Natural killer cell (primary cell): ENCODE results near the gene TTC38. TPM values are rescaled to one million over a fixed set of nuclear protein-coding genes. Genes with fewer than 3 reads are reported as not detected.

Source experiments
- ATAC-seq, 3 donors: fragments of 150-1000 bp in 2 of 3; fragments of 200-7000 bp in 1 of 3; cut with Tn5 transposase; 1 replicate in 1 of 3; 2 replicates in 2 of 3; pipeline ENCODE4 v1.10.0; 2021; ENCODE audit warnings: mild to moderate bottlenecking in 2 of 3, moderate library complexity in 2 of 3
- DNase-seq, 2 donors: peaks; one replicate each; pipeline versions ENCODE4 v3.0.0 to v3.0.0-alpha.2; 2013 to 2021; ENCODE audit warnings: mixed read lengths in 1 of 2
- H3K27ac ChIP-seq: one replicate; pipeline ENCODE4 v1.5.1; 2013; ENCODE audit warnings: mild to moderate bottlenecking, low read length
- H3K27me3 ChIP-seq: one replicate; pipeline ENCODE4 v1.6.1; 2013; ENCODE audit warnings: low read length; ENCODE audit not compliant: control insufficient read depth, insufficient read depth
- H3K36me3 ChIP-seq: one replicate; pipeline ENCODE4 v1.6.1; 2013; ENCODE audit warnings: low read length; ENCODE audit not compliant: control insufficient read depth, insufficient read depth
- H3K4me1 ChIP-seq: one replicate; pipeline ENCODE4 v1.6.1; 2013; ENCODE audit warnings: low read length; ENCODE audit not compliant: control insufficient read depth, insufficient read depth
- H3K4me3 ChIP-seq: one replicate; pipeline ENCODE4 v1.5.1; 2013; ENCODE audit warnings: low read length
- H3K9me3 ChIP-seq: one replicate; pipeline ENCODE4 v1.6.1; 2013; ENCODE audit warnings: low read length; ENCODE audit not compliant: control insufficient read depth, insufficient read depth
- H3K27ac Mint-ChIP-seq, 2 donors: one replicate each; pipeline ENCODE4 v1.8.0; 2022; ENCODE audit warnings: mild to moderate bottlenecking in 2 of 2, mixed read lengths in 2 of 2, moderate library complexity in 1 of 2
- H3K27me3 Mint-ChIP-seq, 2 donors: one replicate each; pipeline ENCODE4 v1.8.0; 2022; ENCODE audit warnings: low read depth in 2 of 2, mixed read lengths in 2 of 2
- H3K36me3 Mint-ChIP-seq: one replicate; pipeline ENCODE4 v1.8.0; 2022; ENCODE audit warnings: mixed read lengths
- H3K4me1 Mint-ChIP-seq, 2 donors: one replicate each; pipeline ENCODE4 v1.8.0; 2022; ENCODE audit warnings: mixed read lengths in 2 of 2
- H3K4me3 Mint-ChIP-seq: one replicate; pipeline ENCODE4 v1.8.0; 2022; ENCODE audit warnings: mild to moderate bottlenecking, moderate library complexity, mixed read lengths
- H3K9me3 Mint-ChIP-seq, 2 donors: one replicate each; pipeline ENCODE4 v1.8.0; 2022; ENCODE audit warnings: mixed read lengths in 2 of 2
- CTCF ChIP-seq: fragments of 200-600 bp; IDR thresholded peaks from one replicate; pipeline ENCODE4 v1.8.0; 2022; ENCODE audit warnings: antibody characterized with exemption
- WGBS: methylation state at CpG from one replicate; pipeline ENCODE4 v1.1.7; 2013; ENCODE audit warnings: missing lambda C conversion rate; ENCODE audit not compliant: insufficient coverage; 5-methylcytosine and 5-hydroxymethylcytosine counted together
- intact Hi-C: fragments of 100-400 bp; cut with micrococcal nuclease; formaldehyde crosslinking; loops from one replicate; pipeline ENCODE4 v1.14.2; 2022
- total RNA-seq, 4 donors: library from RNA; stranded (reverse); fragments of 120-200 nt in 1 of 4; gene quantifications; one replicate each; pipeline versions ENCODE4 v1.2.3 to v1.2.4, GENCODE V29; 2013 to 2022

TTC38 gene
- total RNA-seq, 3 donors from 2014 or later (not counting 1 experiment from before 2014, with no cell fraction given) = 251 to 313 (median 312) TPM

- H3K4me1 ChIP-seq = peaks cover 85% of the 10 kb centered on the region
Measured at GRCh38 chr22:46292173-46292572, 24.4 kb downstream of the TTC38 start.

GRCh38 chr22:46292732-46293131 is 24.9 kb downstream of the TTC38 start:
- no peak for DNase-seq
- Histone ChIP-seq H3K36me3 (peaks cover 33% of the 10 kb centered on the region), H3K9me3 (peaks cover 4% of the 10 kb centered on the region), H3K4me3 (no peak overlapping the region), H3K4me1 (peaks cover 83% of the 10 kb centered on the region), H3K27me3 (no peaks in the 10 kb centered on the region), H3K27ac (peak overlapping the region; percentile 97)
- no peaks in the 10 kb centered on the region for H3K9me3 Mint-ChIP-seq
- TF ChIP-seq CTCF = no peak
- peak overlapping the region; percentile 75 for H3K4me3 Mint-ChIP-seq
- WGBS = 79% methylated on average over 14 of the region's 14 CpGs
- H3K4me1 Mint-ChIP-seq = peaks cover 77 to 88% of the 10 kb centered on the region in 2 donors
- peak overlapping the region; percentile 99 for H3K27ac Mint-ChIP-seq
- H3K27me3 Mint-ChIP-seq = no peaks in the 10 kb centered on the region
- ATAC-seq = no peak
- intact Hi-C loops = loop anchor here (10.0 kb wide), 1 partner anchor 298 kb away; no protein-coding TSS in a partner anchor
- H3K36me3 Mint-ChIP-seq = no peaks in the 10 kb centered on the region

More at GRCh38 chr22:46292173-46292572, 24.4 kb downstream of the TTC38 start:
- Histone ChIP-seq H3K36me3 (peaks cover 39% of the 10 kb centered on the region), H3K27ac (peak overlapping the region; percentile 97), H3K27me3 (no peaks in the 10 kb centered on the region), H3K9me3 (peaks cover 4% of the 10 kb centered on the region), H3K4me3 (no peak overlapping the region)
- Mint-ChIP-seq H3K4me3 (peak overlapping the region; percentile 67), H3K27ac (peak overlapping the region; percentile 99), H3K36me3 (no peaks in the 10 kb centered on the region), H3K27me3 (no peaks in the 10 kb centered on the region), H3K4me1 (peaks cover 77 to 88% of the 10 kb centered on the region in 2 donors), H3K9me3 (no peaks in the 10 kb centered on the region)
- ATAC-seq (no peak), DNase-seq (no peak)
- intact Hi-C loops = loop anchor here (10.0 kb wide), 1 partner anchor 297 kb away; no protein-coding TSS in a partner anchor
- WGBS = 84% methylated on average over 3 of the region's 3 CpGs
- TF ChIP-seq CTCF = no peak

GRCh38 chr22:46293577-46294260 is 25.9 kb downstream of the TTC38 start:
- no peak overlapping the region for H3K4me3 ChIP-seq
- peaks cover 70 to 81% of the 10 kb centered on the region in 2 donors for H3K4me1 Mint-ChIP-seq
- intact Hi-C loops = loop anchor here (10.0 kb wide), 1 partner anchor 299 kb away; no protein-coding TSS in a partner anchor

More at GRCh38 chr22:46293577-46294260, 25.9 kb downstream of the TTC38 start:
- ATAC-seq (peak in 1 of 3 donors; percentile 4), DNase-seq (peak; percentile 40 to 42)
- peak overlapping the region; percentile 75 for H3K4me3 Mint-ChIP-seq
- H3K9me3 Mint-ChIP-seq = no peaks in the 10 kb centered on the region
- Histone ChIP-seq H3K9me3 (peaks cover 4% of the 10 kb centered on the region), H3K36me3 (peaks cover 32% of the 10 kb centered on the region), H3K27ac (peak overlapping the region; percentile 97), H3K4me1 (peaks cover 73% of the 10 kb centered on the region), H3K27me3 (no peaks in the 10 kb centered on the region)
- peak overlapping the region; percentile 99 for H3K27ac Mint-ChIP-seq
- no peaks in the 10 kb centered on the region for H3K36me3 Mint-ChIP-seq
- 48% methylated on average over 11 of the region's 11 CpGs for WGBS
- H3K27me3 Mint-ChIP-seq = no peaks in the 10 kb centered on the region
- no peak for TF ChIP-seq CTCF
